K562 (cell line): Measurements from ENCODE around the gene RNF224. TPM values are rescaled to one million over a fixed set of nuclear protein-coding genes. Genes with fewer than 3 reads are reported as not detected.
A peak's percentile ranks its signal among the peaks of the same experiment; 100 is the strongest.

Source experiments
- ADNP ChIP-seq: fragments of 200-800 bp; sonication (Bioruptor generic); IDR thresholded peaks from 2 replicates; pipeline ENCODE4 v1.6.1; 2016; ENCODE audit warnings: missing genetic modification characterization, missing compliant biosample characterization
- ARID1B ChIP-seq: fragments of 450-650 bp; IDR thresholded peaks from 2 replicates; pipeline ENCODE4 v1.6.1; 2016; ENCODE audit warnings: antibody characterized with exemption, mild to moderate bottlenecking, inconsistent platforms
- CBX1 ChIP-seq: sonication (generic); IDR thresholded peaks from 2 replicates; pipeline ENCODE4 v1.6.1; 2016; ENCODE audit warnings: antibody characterized with exemption, low read depth, mild to moderate bottlenecking
- CHD2 ChIP-seq: IDR thresholded peaks from 2 replicates; pipeline ENCODE4 v1.6.1; 2011; ENCODE audit warnings: low read depth, low read length
- DPF2 ChIP-seq: fragments of 450-650 bp; IDR thresholded peaks from 2 replicates; pipeline ENCODE4 v1.6.1; 2016
- HIVEP1 ChIP-seq: fragments of 250-450 bp; sonication (Bioruptor Pico); IDR thresholded peaks from 2 replicates; pipeline ENCODE4 v1.4.0; 2020; ENCODE audit warnings: mild to moderate bottlenecking
- MCM3 ChIP-seq: fragments of 450-650 bp; IDR thresholded peaks from 2 replicates; pipeline ENCODE4 v1.6.1; 2016
- NCOA4 ChIP-seq: fragments of 450-650 bp; IDR thresholded peaks from 2 replicates; pipeline ENCODE4 v1.6.1; 2018; ENCODE audit warnings: mild to moderate bottlenecking; ENCODE audit not compliant: partially characterized antibody
- NEUROD1 ChIP-seq: fragments of 150-350 bp; IDR thresholded peaks from 2 replicates; pipeline ENCODE4 v1.6.1; 2014; ENCODE audit warnings: borderline replicate concordance, low read length, low read depth; ENCODE audit not compliant: partially characterized antibody
- RBBP5 ChIP-seq: fragments of 200-600 bp; sonication (generic); IDR thresholded peaks from 2 replicates; pipeline ENCODE4 v1.6.1; 2012; ENCODE audit warnings: borderline replicate concordance, mild to moderate bottlenecking, low read length, control low read depth, inconsistent platforms; ENCODE audit not compliant: insufficient read depth, poor library complexity, severe bottlenecking
- SREBF1 ChIP-seq: fragments of 150-350 bp; IDR thresholded peaks from 2 replicates; pipeline ENCODE4 v1.6.1; 2014; ENCODE audit warnings: antibody characterized with exemption, low read depth, low read length, borderline replicate concordance
- SRSF7 ChIP-seq: fragments of 200-400 bp; formaldehyde crosslinking; optimal IDR thresholded peaks from 2 replicates; pipeline ENCODE3; 2017; ENCODE audit warnings: mild to moderate bottlenecking, low read depth, low read length
- TGIF2 ChIP-seq: sonication (generic); formaldehyde crosslinking; IDR thresholded peaks from 2 replicates; pipeline ENCODE4 v1.8.1; 2022; ENCODE audit warnings: mild to moderate bottlenecking, missing genetic modification reagents, moderate library complexity
- ZNF263 ChIP-seq: sonication (generic); formaldehyde crosslinking; IDR thresholded peaks from 2 replicates; pipeline ENCODE4 v1.8.0; 2022; ENCODE audit warnings: mild to moderate bottlenecking, missing genetic modification reagents, borderline replicate concordance
- polyA plus RNA-seq, 8 experiments: library from polyadenylated mRNA; depleted of rRNA in 4 of 8; stranded (reverse) in 5 of 8; unstranded in 3 of 8; fragments of >200 nt; fragmentation: Nextera tagmentation in 2 of 8; fragmentation: Illumina TruSeq in 1 of 8; extraction: Ambion mirVana in 2 of 8; extraction: Trizol in 1 of 8; gene quantifications; 2 replicates each; pipeline versions ENCODE4 v1.2.1 to v1.2.3, GENCODE V29; 2011 to 2014; ENCODE audit warnings: inconsistent platforms in 1 of 8, missing spikeins in 1 of 8
- total RNA-seq, 7 experiments: library from RNA; depleted of rRNA in 6 of 7; stranded (reverse); fragments of >200 nt in 6 of 7; fragmentation: Illumina TruSeq in 2 of 7; extraction: Trizol in 2 of 7; gene quantifications; 2 replicates each; pipeline versions ENCODE4 v1.2.1 to v1.2.3, GENCODE V29; 2011 to 2021; ENCODE audit warnings: low replicate concordance in 1 of 7
- TF ChIP-seq, protein P1 (sequence below), 2 experiments: fragments of 150-350 bp in 1 of 2; IDR thresholded peaks; 2 replicates each; pipeline ENCODE4 v1.6.1; 2012 to 2016; ENCODE audit warnings: low read depth in 2 of 2, low read length in 2 of 2, mild to moderate bottlenecking in 1 of 2, moderate library complexity in 1 of 2
- TF ChIP-seq, protein P2 (sequence below): sonication (generic); formaldehyde crosslinking; IDR thresholded peaks from 2 replicates; pipeline ENCODE4 v1.8.0; 2022; ENCODE audit warnings: missing genetic modification reagents, mild to moderate bottlenecking, moderate library complexity, borderline replicate concordance

Gene RNF224
- total and polyA plus RNA-seq, 9 of the 15 experiments (the other 6 are each of a cell fraction or from before 2014, with no cell fraction given), result not detected

DNA sequence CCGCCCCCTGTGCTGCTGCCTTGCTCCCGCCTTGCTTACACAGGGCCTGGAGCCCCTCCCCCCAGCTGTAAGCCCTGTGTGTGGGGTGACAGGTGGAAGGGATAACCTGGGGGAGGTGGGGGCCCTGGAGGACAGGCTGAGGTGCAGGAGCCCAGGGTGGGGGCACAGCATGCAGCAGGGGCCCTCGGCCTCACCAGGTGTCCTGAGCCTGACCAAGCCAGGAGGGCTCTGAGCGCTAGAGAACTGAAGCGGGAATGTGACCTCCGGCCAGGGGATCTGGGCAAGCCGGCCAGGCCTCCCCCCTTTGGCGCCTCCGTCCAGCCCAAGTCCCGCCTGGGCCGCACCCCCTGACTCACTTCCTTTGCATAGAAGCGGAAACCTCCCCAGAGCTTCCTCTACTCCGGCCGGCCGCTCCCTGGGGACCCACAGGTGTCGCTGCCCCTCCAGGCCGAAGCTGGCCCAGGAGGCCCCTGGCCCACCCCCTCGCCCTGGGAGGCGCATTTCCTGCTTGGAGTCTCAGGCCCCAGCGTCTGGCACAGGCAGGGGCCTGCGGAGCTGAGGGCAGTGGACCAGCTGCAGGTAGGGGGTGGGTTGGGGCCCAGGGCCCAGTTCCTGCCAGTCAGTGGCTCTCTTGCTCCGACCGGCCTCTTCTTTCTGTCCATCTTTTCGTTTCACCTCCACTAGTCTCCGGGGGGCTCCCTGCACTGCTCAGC is 50.2 kb downstream of the RNF224 start, which contains the start of gene TOR4A (continued):
- TF ChIP-seq ARID1B (peak; percentile 35; the same call in 1 of the 2 replicates), CBX1 (0 out of 2 replicates have a peak, but pooled peaks have one; percentile 21), ADNP (tag) (no peak), RBBP5 (peak; percentile 19), NCOA4 (no peak), CHD2 (peak; percentile 11), DPF2 (no peak; the same call in 1 of the 2 replicates), SREBF1 (0 out of 2 replicates have a peak, but pooled peaks have one; percentile 15), SRSF7 (no peak), ZNF263 (CRISPR knock-in tag) (no peak), MCM3 (no peak), NEUROD1 (peak; percentile 23), HIVEP1 (CRISPR knock-in tag) (no peak), TGIF2 (CRISPR knock-in tag) (0 out of 2 replicates have a peak, but pooled peaks have one; percentile 71)
- TF ChIP-seq, protein P1, sequence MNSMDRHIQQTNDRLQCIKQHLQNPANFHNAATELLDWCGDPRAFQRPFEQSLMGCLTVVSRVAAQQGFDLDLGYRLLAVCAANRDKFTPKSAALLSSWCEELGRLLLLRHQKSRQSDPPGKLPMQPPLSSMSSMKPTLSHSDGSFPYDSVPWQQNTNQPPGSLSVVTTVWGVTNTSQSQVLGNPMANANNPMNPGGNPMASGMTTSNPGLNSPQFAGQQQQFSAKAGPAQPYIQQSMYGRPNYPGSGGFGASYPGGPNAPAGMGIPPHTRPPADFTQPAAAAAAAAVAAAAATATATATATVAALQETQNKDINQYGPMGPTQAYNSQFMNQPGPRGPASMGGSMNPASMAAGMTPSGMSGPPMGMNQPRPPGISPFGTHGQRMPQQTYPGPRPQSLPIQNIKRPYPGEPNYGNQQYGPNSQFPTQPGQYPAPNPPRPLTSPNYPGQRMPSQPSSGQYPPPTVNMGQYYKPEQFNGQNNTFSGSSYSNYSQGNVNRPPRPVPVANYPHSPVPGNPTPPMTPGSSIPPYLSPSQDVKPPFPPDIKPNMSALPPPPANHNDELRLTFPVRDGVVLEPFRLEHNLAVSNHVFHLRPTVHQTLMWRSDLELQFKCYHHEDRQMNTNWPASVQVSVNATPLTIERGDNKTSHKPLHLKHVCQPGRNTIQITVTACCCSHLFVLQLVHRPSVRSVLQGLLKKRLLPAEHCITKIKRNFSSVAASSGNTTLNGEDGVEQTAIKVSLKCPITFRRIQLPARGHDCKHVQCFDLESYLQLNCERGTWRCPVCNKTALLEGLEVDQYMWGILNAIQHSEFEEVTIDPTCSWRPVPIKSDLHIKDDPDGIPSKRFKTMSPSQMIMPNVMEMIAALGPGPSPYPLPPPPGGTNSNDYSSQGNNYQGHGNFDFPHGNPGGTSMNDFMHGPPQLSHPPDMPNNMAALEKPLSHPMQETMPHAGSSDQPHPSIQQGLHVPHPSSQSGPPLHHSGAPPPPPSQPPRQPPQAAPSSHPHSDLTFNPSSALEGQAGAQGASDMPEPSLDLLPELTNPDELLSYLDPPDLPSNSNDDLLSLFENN (IDR thresholded peaks at IDR 0.05; ENCODE audit: low read depth in 2 of 2, low read length in 2 of 2), result 0 out of 4 replicates have a peak, but pooled peaks of 1 of the 2 experiments have one; percentile 11
- TF ChIP-seq, protein P2, sequence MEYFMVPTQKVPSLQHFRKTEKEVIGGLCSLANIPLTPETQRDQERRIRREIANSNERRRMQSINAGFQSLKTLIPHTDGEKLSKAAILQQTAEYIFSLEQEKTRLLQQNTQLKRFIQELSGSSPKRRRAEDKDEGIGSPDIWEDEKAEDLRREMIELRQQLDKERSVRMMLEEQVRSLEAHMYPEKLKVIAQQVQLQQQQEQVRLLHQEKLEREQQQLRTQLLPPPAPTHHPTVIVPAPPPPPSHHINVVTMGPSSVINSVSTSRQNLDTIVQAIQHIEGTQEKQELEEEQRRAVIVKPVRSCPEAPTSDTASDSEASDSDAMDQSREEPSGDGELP, result peak; percentile 90
